Measurements from ENCODE around the gene RPS19BP1. TPM values are rescaled to one million over a fixed set of nuclear protein-coding genes. Genes with fewer than 3 reads are reported as not detected.

Gene RPS19BP1
- total RNA-seq, 4 donors from 2014 or later: 103 to 157 (median 133) TPM

DNA sequence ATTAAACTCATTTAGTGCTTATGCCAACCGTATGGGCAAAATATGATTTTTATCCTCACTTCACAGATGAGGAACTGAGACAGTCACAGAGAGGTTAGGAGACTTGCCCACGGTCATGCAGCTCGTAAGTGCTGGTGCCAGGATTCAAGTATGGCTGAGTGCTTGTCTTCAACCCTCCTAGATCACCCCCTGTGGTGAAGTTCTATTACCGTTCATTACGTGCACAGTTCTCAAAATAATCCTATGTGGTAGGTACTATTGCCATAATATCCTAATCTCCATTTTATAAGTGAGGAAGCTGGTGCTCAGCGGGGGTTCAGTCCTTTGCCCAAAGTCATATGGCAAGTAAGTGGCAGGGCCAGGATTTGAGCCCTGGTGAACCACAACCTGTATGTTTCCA lies 28.9 kb downstream of the RPS19BP1 start:
- TF ChIP-seq, protein P1, sequence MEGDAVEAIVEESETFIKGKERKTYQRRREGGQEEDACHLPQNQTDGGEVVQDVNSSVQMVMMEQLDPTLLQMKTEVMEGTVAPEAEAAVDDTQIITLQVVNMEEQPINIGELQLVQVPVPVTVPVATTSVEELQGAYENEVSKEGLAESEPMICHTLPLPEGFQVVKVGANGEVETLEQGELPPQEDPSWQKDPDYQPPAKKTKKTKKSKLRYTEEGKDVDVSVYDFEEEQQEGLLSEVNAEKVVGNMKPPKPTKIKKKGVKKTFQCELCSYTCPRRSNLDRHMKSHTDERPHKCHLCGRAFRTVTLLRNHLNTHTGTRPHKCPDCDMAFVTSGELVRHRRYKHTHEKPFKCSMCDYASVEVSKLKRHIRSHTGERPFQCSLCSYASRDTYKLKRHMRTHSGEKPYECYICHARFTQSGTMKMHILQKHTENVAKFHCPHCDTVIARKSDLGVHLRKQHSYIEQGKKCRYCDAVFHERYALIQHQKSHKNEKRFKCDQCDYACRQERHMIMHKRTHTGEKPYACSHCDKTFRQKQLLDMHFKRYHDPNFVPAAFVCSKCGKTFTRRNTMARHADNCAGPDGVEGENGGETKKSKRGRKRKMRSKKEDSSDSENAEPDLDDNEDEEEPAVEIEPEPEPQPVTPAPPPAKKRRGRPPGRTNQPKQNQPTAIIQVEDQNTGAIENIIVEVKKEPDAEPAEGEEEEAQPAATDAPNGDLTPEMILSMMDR (IDR thresholded peaks at IDR 0.05): no peak
- ATAC-seq (ENCODE audit: low FRiP score): no peak

DNA sequence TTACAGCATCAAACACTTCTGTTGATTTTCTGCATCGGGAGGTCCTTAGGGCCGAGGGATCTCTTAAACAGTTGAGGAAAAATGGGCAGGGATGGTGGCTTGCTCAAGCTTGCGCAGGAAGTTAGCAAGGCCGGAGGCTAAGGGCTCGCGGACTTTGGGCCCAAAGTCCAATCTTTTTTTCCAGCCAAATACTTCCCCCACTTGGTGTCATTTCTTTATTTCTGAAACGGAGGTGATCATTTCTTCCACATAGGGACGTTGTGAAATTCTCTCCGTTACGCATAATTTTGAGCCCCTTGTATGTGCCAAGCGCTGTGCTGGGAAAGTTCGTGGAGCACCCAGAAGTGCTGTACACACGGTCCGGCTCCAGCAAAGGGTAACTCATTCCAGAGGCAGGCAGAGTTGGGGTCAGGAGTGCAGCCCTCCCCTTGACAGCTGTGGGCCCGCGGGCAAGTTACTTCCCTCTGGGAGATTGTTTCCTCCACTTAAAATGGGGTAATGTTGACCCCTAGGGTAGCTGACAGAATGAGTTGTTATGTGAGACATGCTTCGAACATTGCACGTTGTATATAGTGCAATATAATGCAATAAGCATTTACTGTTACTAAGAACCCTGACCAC lies 29.6 kb downstream of the RPS19BP1 start:
- DNase-seq (ENCODE audit: low spot score) (no peak), ATAC-seq (ENCODE audit: low FRiP score) (no peak)
- TF ChIP-seq, protein P1 (IDR thresholded peaks at IDR 0.05): no peak

More for the DNA sequence above, 28.9 kb downstream of the RPS19BP1 start:
- DNase-seq (ENCODE audit: low spot score): no peak

DNA sequence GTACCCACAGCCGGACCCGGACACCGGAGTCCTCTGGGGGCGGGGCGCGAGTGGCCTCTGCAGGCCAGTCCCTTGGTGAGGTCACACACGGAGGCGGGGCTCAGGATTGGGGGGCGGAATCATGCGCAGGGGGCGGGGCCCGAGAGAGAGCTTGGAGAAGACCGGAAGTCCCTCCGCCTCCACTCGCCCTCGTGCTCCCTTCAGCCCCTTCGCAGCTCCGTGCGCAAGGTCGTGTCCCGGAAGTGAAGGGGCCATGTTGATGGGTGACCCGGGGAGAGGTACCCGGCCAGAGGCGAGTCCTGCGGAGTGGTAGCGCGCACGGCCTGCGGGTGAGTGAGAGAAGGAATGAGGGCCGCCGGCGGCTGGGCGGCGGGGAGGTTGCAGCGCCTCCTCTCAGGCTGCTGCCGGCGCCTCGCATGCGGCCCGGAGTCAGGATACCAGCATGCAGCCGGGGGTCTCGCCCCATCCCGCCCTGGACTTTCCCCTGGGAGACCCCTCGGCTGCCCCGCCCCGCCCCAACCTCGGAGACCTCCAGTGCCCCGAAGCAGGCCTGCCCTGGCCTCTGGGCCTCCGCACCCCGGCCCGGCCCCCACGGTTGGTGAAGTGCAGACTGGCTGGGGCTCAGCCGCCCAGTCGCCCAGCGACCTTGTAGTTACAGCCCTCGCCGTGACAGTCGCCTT lies 30.3 kb downstream of the RPS19BP1 start, which contains the start of gene MIEF1:
Gene MIEF1, plus strand, starts transcription at position 182 of the 680 bp plus-strand sequence. CDS start 9,005 bp downstream, outside the sequence.
- TF ChIP-seq, protein P1 (IDR thresholded peaks at IDR 0.05): no peak
- peak; percentile 94 for ATAC-seq (ENCODE audit: low FRiP score)

DNA sequence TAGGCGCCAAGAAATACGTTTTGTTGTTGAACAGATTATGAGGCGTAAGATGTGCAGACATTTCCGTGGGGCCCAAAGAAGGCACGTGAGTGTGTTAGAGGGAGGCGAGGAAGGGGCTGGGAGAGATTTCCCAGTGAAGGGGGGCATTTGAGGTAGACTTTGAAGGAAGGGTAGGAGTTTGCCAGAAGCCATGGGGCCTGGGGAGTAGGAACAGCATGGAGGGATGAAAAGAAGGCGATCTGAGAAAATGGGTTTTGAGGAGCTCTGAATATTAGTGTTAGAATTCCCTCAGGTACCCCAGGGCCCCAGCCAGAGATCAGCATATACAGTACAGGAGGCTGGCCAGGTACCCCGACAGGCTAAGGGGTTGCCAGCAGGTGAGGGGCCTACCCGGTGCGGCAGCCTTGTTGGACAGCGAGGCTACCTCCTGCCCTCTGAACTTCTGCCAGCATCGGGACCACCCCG lies 30.9 kb downstream of the RPS19BP1 start:
- TF ChIP-seq, protein P1 (IDR thresholded peaks at IDR 0.05): no peak
- ATAC-seq (ENCODE audit: low FRiP score) (no peak), DNase-seq (ENCODE audit: low spot score) (no peak)

More for the DNA sequence above, 30.3 kb downstream of the RPS19BP1 start, which contains the start of gene MIEF1:
- DNase-seq (ENCODE audit: low spot score): peak; percentile 97

DNA sequence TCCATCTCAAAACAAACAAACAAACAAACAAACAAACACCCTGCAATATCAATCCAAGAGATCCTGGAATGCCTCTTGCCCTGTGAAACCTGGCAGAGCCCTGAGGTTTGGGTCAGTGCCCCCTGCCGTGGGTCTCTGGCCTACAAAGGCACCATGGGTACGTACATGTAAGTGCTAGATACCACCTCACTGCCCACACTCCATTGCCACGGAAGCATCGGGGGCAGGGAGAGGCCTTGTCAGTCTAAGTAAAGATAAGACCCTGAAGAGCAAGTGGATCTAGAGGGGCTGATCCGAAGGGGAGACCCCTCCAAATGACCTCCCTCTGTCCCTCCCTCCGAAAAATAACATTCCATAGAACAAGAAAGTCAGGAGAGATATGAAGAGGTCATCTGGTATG lies 32.4 kb downstream of the RPS19BP1 start:
- DNase-seq (ENCODE audit: low spot score) (no peak), ATAC-seq (ENCODE audit: low FRiP score) (no peak)
- TF ChIP-seq, protein P1 (IDR thresholded peaks at IDR 0.05): no peak

DNA sequence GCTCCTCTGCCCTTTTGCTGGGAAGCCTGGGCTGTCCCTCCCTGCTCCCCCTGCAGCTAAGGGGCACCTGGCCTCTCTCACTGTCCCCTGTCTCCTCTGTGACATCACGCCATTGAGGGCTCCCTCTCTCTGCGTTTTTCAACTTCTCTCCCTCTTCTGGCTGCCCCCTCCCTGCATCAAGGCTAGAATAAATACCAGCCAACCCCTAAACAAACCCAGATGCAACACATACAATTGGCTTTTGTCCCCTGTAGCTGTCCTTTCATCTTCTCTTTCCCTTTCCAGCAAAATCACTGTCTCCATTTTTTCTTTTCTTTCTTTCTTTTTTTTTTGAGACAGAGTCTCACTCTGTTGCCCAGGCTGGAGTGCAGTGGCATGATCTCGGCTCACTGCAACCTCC lies 33.7 kb downstream of the RPS19BP1 start:
- TF ChIP-seq, protein P1 (IDR thresholded peaks at IDR 0.05): no peak

More for the DNA sequence above, 33.7 kb downstream of the RPS19BP1 start:
- ATAC-seq (ENCODE audit: low FRiP score): no peak
- DNase-seq (ENCODE audit: low spot score): no peak
